ENCODE results near the gene MIB2. TPM values are rescaled to one million over a fixed set of nuclear protein-coding genes. Genes with fewer than 3 reads are reported as not detected.

Gene MIB2
- total RNA-seq, 4 donors from 2014 or later = 117 to 216 (median 138) TPM

GRCh38 chr1:1664941-1665814 is 49.9 kb downstream of the MIB2 start:
- DNase-seq (ENCODE audit: low spot score in 2 of 2) = no peak
- intact Hi-C loops (cut with DNase I; ENCODE audit: low total_unique reads) = no loop called here
- WGBS, 2 donors = 90 to 91% methylated on average over 20 to 27 of the region's 27 CpGs

GRCh38 chr1:1665815-1666251 is 50.5 kb downstream of the MIB2 start:
- intact Hi-C loops (cut with DNase I; ENCODE audit: low total_unique reads) = no loop called here
- H3K4me3 ChIP-seq (ENCODE audit: low read depth, poor library complexity, severe bottlenecking) = no peak overlapping the region
- no peak for TF ChIP-seq CTCF (IDR thresholded peaks at IDR 0.05)
- no peak for TF ChIP-seq POLR2A (IDR thresholded peaks at IDR 0.05)
- 84 to 89% methylated on average over 23 to 25 of the region's 25 CpGs for whole genome bisulfite sequencing, 2 donors
- no peak for DNase-seq (ENCODE audit: low spot score in 2 of 2)

More at GRCh38 chr1:1664941-1665814, 49.9 kb downstream of the MIB2 start:
- H3K4me3 ChIP-seq (ENCODE audit: low read depth, poor library complexity, severe bottlenecking) = no peak overlapping the region
- TF ChIP-seq POLR2A (IDR thresholded peaks at IDR 0.05) (no peak), CTCF (IDR thresholded peaks at IDR 0.05) (no peak)

DNA sequence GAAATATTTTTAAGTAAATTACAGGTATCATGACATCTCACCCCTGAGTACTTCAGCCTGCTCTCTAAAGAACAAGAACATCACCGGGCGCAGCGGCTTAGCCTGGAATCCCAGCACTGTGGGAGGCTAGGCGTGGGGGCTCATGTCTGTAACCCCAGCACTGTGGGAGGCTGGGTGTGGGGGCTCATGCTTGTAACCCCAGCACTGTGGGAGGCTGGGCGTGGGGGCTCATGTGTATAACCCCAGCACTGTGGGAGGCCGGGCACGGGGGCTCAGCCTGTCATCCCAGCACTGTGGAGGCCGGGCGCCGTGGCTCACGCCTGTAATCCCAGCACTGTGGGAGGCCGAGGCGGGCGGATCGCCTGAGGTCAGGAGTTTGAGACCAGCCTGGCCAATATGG is 51.2 kb downstream of the MIB2 start:
- no peak overlapping the region for H3K4me3 ChIP-seq (ENCODE audit: low read depth, poor library complexity, severe bottlenecking)
- TF ChIP-seq POLR2A (IDR thresholded peaks at IDR 0.05) (no peak), CTCF (IDR thresholded peaks at IDR 0.05) (no peak)
- intact Hi-C loops (cut with DNase I; ENCODE audit: low total_unique reads) = no loop called here
- 90 to 96% methylated on average over 5 to 15 of the region's 15 CpGs for WGBS, 2 donors
- no peak for DNase-seq (ENCODE audit: low spot score in 2 of 2)

GRCh38 chr1:1669468-1670440 is 54.5 kb downstream of the MIB2 start:
- TF ChIP-seq POLR2A (IDR thresholded peaks at IDR 0.05) (no peak), CTCF (IDR thresholded peaks at IDR 0.05) (no peak)
- DNase-seq (ENCODE audit: low spot score in 2 of 2) = no peak
- intact Hi-C loops (cut with DNase I; ENCODE audit: low total_unique reads) = no loop called here
- H3K4me3 ChIP-seq (ENCODE audit: low read depth, poor library complexity, severe bottlenecking) = no peak overlapping the region
- WGBS, 2 donors = 91 to 93% methylated on average over 41 to 43 of the region's 43 CpGs

DNA sequence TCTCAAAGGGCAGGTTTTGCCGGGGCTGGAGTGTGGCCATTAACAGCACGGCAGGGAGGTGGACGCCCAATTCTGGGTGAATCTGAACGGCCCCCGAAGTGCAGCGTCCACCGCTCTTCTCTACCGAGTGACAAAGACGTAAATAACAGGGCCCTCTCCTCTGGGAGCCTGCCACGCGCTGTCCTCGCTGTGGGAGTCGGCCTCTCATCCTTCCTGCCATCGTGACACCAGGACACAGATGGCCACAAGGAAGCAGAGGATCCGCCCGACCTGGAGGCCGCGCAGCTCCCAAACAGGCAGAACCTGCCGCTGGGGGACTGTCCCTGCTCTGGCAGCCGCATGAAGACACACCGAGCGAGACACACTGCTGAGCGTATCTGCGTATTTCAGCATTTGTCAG is 55.6 kb downstream of the MIB2 start:
- WGBS, 2 donors = 85 to 94% methylated on average over 24 of the region's 24 CpGs
- TF ChIP-seq CTCF (IDR thresholded peaks at IDR 0.05) = no peak
- TF ChIP-seq POLR2A (IDR thresholded peaks at IDR 0.05) = no peak
- intact Hi-C loops (cut with DNase I; ENCODE audit: low total_unique reads) = no loop called here

More for the DNA sequence above, 55.6 kb downstream of the MIB2 start:
- DNase-seq (ENCODE audit: low spot score in 2 of 2) = no peak
- H3K4me3 ChIP-seq (ENCODE audit: low read depth, poor library complexity, severe bottlenecking) = no peak overlapping the region

All from lower leg skin (tissue), 4 donors.